Choroid plexus epithelial cell (primary cell): ENCODE results near the gene FGR.

Experiments used
- DNase-seq: peaks from one replicate; pipeline ENCODE4 v3.0.0-alpha.2; 2010; ENCODE audit warnings: low read depth
- H3K4me3 ChIP-seq: 2 replicates; pipeline ENCODE4 v1.5.1; 2011; ENCODE audit warnings: low read depth, mild to moderate bottlenecking, control low read depth, low read length, moderate library complexity
- CTCF ChIP-seq: conservative IDR thresholded peaks from 2 replicates; pipeline ENCODE4 v1.5.1; 2011; ENCODE audit warnings: low read depth, mild to moderate bottlenecking, control low read depth, inconsistent platforms, low read length, moderate library complexity

The FGR gene

GRCh38 chr1:27593678-27594563 lies 41.1 kb downstream of the FGR start:
- no peak overlapping the region for H3K4me3 ChIP-seq
- TF ChIP-seq CTCF, result no peak
- no peak for DNase-seq

- TF ChIP-seq CTCF, result no peak
- H3K4me3 ChIP-seq, result no peak overlapping the region
- no peak for DNase-seq
Measured at GRCh38 chr1:27592931-27593677, 41.9 kb downstream of the FGR start.

GRCh38 chr1:27592232-27592930 lies 42.6 kb downstream of the FGR start:
- H3K4me3 ChIP-seq, result no peak overlapping the region
- no peak for DNase-seq
- TF ChIP-seq CTCF, result no peak

GRCh38 chr1:27591622-27592021 lies 43.4 kb downstream of the FGR start:
- DNase-seq, result no peak
- TF ChIP-seq CTCF, result no peak
- no peak overlapping the region for H3K4me3 ChIP-seq

GRCh38 chr1:27590917-27591508 lies 44.0 kb downstream of the FGR start:
- DNase-seq, result no peak
- TF ChIP-seq CTCF, result no peak
- no peak overlapping the region for H3K4me3 ChIP-seq

GRCh38 chr1:27589841-27590426 lies 45.1 kb downstream of the FGR start:
- no peak for TF ChIP-seq CTCF
- H3K4me3 ChIP-seq, result no peak overlapping the region
- DNase-seq, result peak; percentile 55
